GM12878 (cell line): ENCODE results near the gene CARS2. TPM values are rescaled to one million over a fixed set of nuclear protein-coding genes. Genes with fewer than 3 reads are reported as not detected.
"Not testable (repeated sequence)": the region's sequence is repeated elsewhere in the genome, so short reads cannot be mapped to it uniquely, and the experiment has no call there.

Source experiments
- ATAC-seq: fragments of 200-7000 bp; cut with Tn5 transposase; 3 replicates; pipeline ENCODE4 v1.9.1; 2020; ENCODE audit warnings: mild to moderate bottlenecking, moderate library complexity
- BruUV-seq: library from RNA; stranded (reverse); fragments of 400-500 nt; replicated peaks from 2 replicates; lab custom pipeline; 2021; lab: Mats Ljungman, UMichigan
- CTCF ChIA-PET: fragments of 300-600 bp; sonication (Branson Sonifier 250); formaldehyde crosslinking; extraction: SDS; loops from one replicate; lab custom pipeline; 2021; ENCODE audit warnings: inconsistent platforms; lab: Yijun Ruan, JAX
- POLR2A ChIA-PET: fragments of 350-600 bp; formaldehyde crosslinking; extraction: SDS; loops from one replicate; lab custom pipeline; 2021; ENCODE audit warnings: inconsistent platforms; lab: Charles Lee
- RAD21 ChIA-PET: fragments of 300-600 bp; sonication (Branson Sonifier 250); formaldehyde crosslinking; loops from one replicate; lab custom pipeline; 2023; ENCODE audit warnings: antibody characterized with exemption; ENCODE audit not compliant: unreplicated experiment; lab: Charles Lee
- SMC1A ChIA-PET: fragments of 300-600 bp; sonication (Branson Sonifier 250); formaldehyde crosslinking; loops from one replicate; lab custom pipeline; 2023; ENCODE audit not compliant: unreplicated experiment, uncharacterized antibody; lab: Charles Lee
- DNase-seq: peaks from one replicate; pipeline ENCODE4 v3.0.0-alpha.2; 2011; ENCODE audit warnings: low read depth, low spot score
- FAIRE-seq: peaks from 3 replicates; lab custom pipeline; 2011; peaks lifted over from hg19 to GRCh38; lab: Jason Lieb, UNC
- H2AFZ ChIP-seq: 2 replicates; pipeline ENCODE4 v1.6.0; 2011; ENCODE audit warnings: low read depth, low read length, control low read depth; ENCODE audit not compliant: control insufficient read depth
- H3K27ac ChIP-seq: 2 replicates; pipeline ENCODE4 v1.5.1; 2011; ENCODE audit warnings: control low read depth; ENCODE audit not compliant: control insufficient read depth, insufficient read depth
- H3K27me3 ChIP-seq, 2 experiments: replicated peaks in 1 of 2; 2 replicates each; pipeline versions ENCODE4 v1.6.0 to v1.6.1; 2011; ENCODE audit warnings: low read length in 1 of 2; ENCODE audit not compliant: control insufficient read depth in 2 of 2, insufficient read depth in 2 of 2
- H3K36me3 ChIP-seq, 2 experiments: 2 replicates each; pipeline ENCODE4 v1.5.1; 2011; ENCODE audit warnings: low read length in 1 of 2; ENCODE audit not compliant: control insufficient read depth in 2 of 2, insufficient read depth in 2 of 2
- H3K4me1 ChIP-seq: 2 replicates; pipeline ENCODE4 v1.6.1; 2011; ENCODE audit warnings: mild to moderate bottlenecking, low read length, moderate library complexity, mixed read lengths; ENCODE audit not compliant: control insufficient read depth, insufficient read depth
- H3K4me2 ChIP-seq: 2 replicates; pipeline ENCODE4 v1.6.0; 2011; ENCODE audit warnings: control low read depth; ENCODE audit not compliant: control insufficient read depth, insufficient read depth
- H3K4me3 ChIP-seq: fragments of 200-600 bp; sonication (generic); 2 replicates; pipeline ENCODE4 v1.5.1; 2016
- H3K79me2 ChIP-seq: 2 replicates; pipeline ENCODE4 v1.6.0; 2011; ENCODE audit warnings: low read length; ENCODE audit not compliant: control insufficient read depth, insufficient read depth
- H3K9ac ChIP-seq: 2 replicates; pipeline ENCODE4 v1.8.0; 2011; ENCODE audit warnings: low read length, control low read depth, mixed read lengths; ENCODE audit not compliant: control insufficient read depth, insufficient read depth
- H3K9me3 ChIP-seq: replicated peaks from 3 replicates; pipeline ENCODE4 v1.5.1; 2011; ENCODE audit warnings: mild to moderate bottlenecking, low read length; ENCODE audit not compliant: control insufficient read depth, insufficient read depth
- H4K20me1 ChIP-seq: 2 replicates; pipeline ENCODE4 v1.6.0; 2011; ENCODE audit not compliant: control insufficient read depth, insufficient read depth
- ETV6 ChIP-seq, 2 experiments: fragments of 450-650 bp in 1 of 2; IDR thresholded peaks in 1 of 2; conservative IDR thresholded peaks in 1 of 2; 2 replicates each; pipeline ENCODE4 v1.6.1; 2014; ENCODE audit warnings: antibody characterized with exemption in 1 of 2, borderline replicate concordance in 1 of 2, low read depth in 1 of 2, mild to moderate bottlenecking in 1 of 2, moderate library complexity in 1 of 2
- MEF2A ChIP-seq: IDR thresholded peaks from 2 replicates; pipeline ENCODE4 v1.6.1; 2011; ENCODE audit warnings: low read depth, mild to moderate bottlenecking, low read length, moderate library complexity; ENCODE audit not compliant: insufficient read depth
- WGBS: methylation state at CpG from one replicate; pipeline ENCODE4 v1.1.6; 2016; ENCODE audit warnings: low lambda C conversion rate; ENCODE audit not compliant: insufficient replicate concordance, insufficient coverage; ENCODE audit errors: missing lambda C conversion rate; 5-methylcytosine and 5-hydroxymethylcytosine counted together
- in situ Hi-C: fragments of 300-500 bp; cut with MboI; formaldehyde crosslinking; loops from 9 replicates; pipeline ENCODE4 v1.14.3; 2018; ENCODE audit warnings: mixed read lengths
- intact Hi-C: fragments of 100-400 bp; cut with micrococcal nuclease; formaldehyde crosslinking; loops from one replicate; pipeline ENCODE4 v1.14.2; 2022; ENCODE audit not compliant: unreplicated experiment
- polyA plus RNA-seq, 11 experiments: library from polyadenylated mRNA; depleted of rRNA in 4 of 11; unstranded in 6 of 11; stranded (reverse) in 5 of 11; fragments of >200 nt; fragmentation: Nextera tagmentation in 4 of 11; fragmentation: Illumina TruSeq in 1 of 11; extraction: Ambion mirVana in 4 of 11; extraction: Trizol in 1 of 11; gene quantifications; 1 replicate in 1 of 11; 2 replicates in 10 of 11; pipeline versions ENCODE4 v1.2.1 to v1.2.3, GENCODE V29; 2011 to 2016; ENCODE audit warnings: inconsistent platforms in 2 of 11, missing spikeins in 2 of 11, low read depth in 1 of 11
- total RNA-seq, 4 experiments: library from RNA; depleted of rRNA in 3 of 4; stranded (reverse); fragments of >200 nt in 3 of 4; fragmentation: Illumina TruSeq in 1 of 4; extraction: Trizol in 1 of 4; gene quantifications; 2 replicates each; pipeline versions ENCODE4 v1.2.1 to v1.2.3, GENCODE V29; 2013 to 2021

The CARS2 gene
- total and polyA plus RNA-seq, 10 of the 15 experiments (the other 5 are each of a cell fraction or from before 2014, with no cell fraction given): 4.2 to 101 (median 61.5) TPM

GRCh38 chr13:110696776-110697175, 9.1 kb downstream of the CARS2 start:
- POLR2A ChIA-PET: no interaction called here
- Histone ChIP-seq H3K9ac (no peak overlapping the region), H3K36me3 (peaks cover 7 to 20% of the 10 kb centered on the region in 2 experiments; a peak in 3 of 4 replicates)

GRCh38 chr13:110695774-110696173, 10.1 kb downstream of the CARS2 start:
- H3K9ac ChIP-seq, H3K4me3 ChIP-seq, FAIRE-seq, H3K27ac ChIP-seq, H2AFZ ChIP-seq, SMC1A ChIA-PET, RAD21 ChIA-PET, H4K20me1 ChIP-seq, CTCF ChIA-PET, H3K79me2 ChIP-seq, ATAC-seq, H3K27me3 ChIP-seq, intact Hi-C loops, DNase-seq, BruUV-seq, in situ Hi-C loops, H3K4me2 ChIP-seq, H3K9me3 ChIP-seq, POLR2A ChIA-PET: not testable (repeated sequence)
- peaks cover 14% of the 10 kb centered on the region for H3K4me1 ChIP-seq
- H3K36me3 ChIP-seq: peaks cover 5 to 18% of the 10 kb centered on the region in 2 experiments
- 82% methylated on average over 6 of the region's 7 CpGs for WGBS

More at GRCh38 chr13:110696776-110697175, 9.1 kb downstream of the CARS2 start:
- Histone ChIP-seq H2AFZ (no peak overlapping the region), H3K4me3 (no peak overlapping the region), H3K27me3 (no peaks in the 10 kb centered on the region), H3K4me1 (peaks cover 14% of the 10 kb centered on the region), H3K79me2 (no peaks in the 10 kb centered on the region; the same call in 1 of the 2 replicates), H3K9me3 (no peaks in the 10 kb centered on the region), H3K27ac (no peak overlapping the region), H3K4me2 (no peak overlapping the region), H4K20me1 (no peaks in the 10 kb centered on the region)
- intact Hi-C loops: no loop called here
- SMC1A ChIA-PET: no interaction called here
- no peak for ATAC-seq
- TF ChIP-seq MEF2A (no peak), ETV6 (conservative IDR thresholded peaks at IDR 0.05 in 1 of 2, IDR thresholded peaks at IDR 0.05 in 1 of 2; ENCODE audit: borderline replicate concordance in 1 of 2, low read depth in 1 of 2) (no peak)
- no peak for FAIRE-seq
- 98% methylated on average over 6 of the region's 10 CpGs for WGBS
- no peak for DNase-seq
- RAD21 ChIA-PET: no interaction called here
- CTCF ChIA-PET: no interaction called here
- in situ Hi-C loops: no loop called here
- no TSS peak for BruUV-seq
